Skeletal muscle tissue (tissue), 4 donors: ENCODE data around the gene FAM120AOS. TPM values are rescaled to one million over a fixed set of nuclear protein-coding genes. Genes with fewer than 3 reads are reported as not detected.

Source experiments
- H3K27ac ChIP-seq: one replicate; pipeline ENCODE4 v1.7.0; 2013; ENCODE audit warnings: mild to moderate bottlenecking, low read depth, low read length, inconsistent platforms
- H3K27me3 ChIP-seq, 3 donors: one replicate each; pipeline ENCODE4 v1.7.0; 2013; ENCODE audit warnings: low read length in 3 of 3; ENCODE audit not compliant: control insufficient read depth in 3 of 3, insufficient read depth in 3 of 3
- H3K36me3 ChIP-seq, 3 donors: one replicate each; pipeline ENCODE4 v1.7.0; 2013; ENCODE audit warnings: low read length in 3 of 3; ENCODE audit not compliant: control insufficient read depth in 3 of 3, insufficient read depth in 3 of 3
- H3K4me1 ChIP-seq, 3 donors: one replicate each; pipeline ENCODE4 v1.7.0; 2013; ENCODE audit warnings: low read length in 3 of 3, mild to moderate bottlenecking in 3 of 3; ENCODE audit not compliant: control insufficient read depth in 3 of 3, insufficient read depth in 3 of 3
- H3K4me3 ChIP-seq, 3 donors: one replicate each; pipeline ENCODE4 v1.7.0; 2013; ENCODE audit warnings: low read length in 3 of 3
- H3K9ac ChIP-seq, 3 donors: one replicate each; pipeline ENCODE4 v1.7.0; 2013; ENCODE audit warnings: low read length in 3 of 3, mild to moderate bottlenecking in 3 of 3, moderate library complexity in 2 of 3, low read depth in 1 of 3
- H3K9me3 ChIP-seq, 3 donors: one replicate each; pipeline ENCODE4 v1.7.0; 2013; ENCODE audit warnings: low read length in 3 of 3; ENCODE audit not compliant: control insufficient read depth in 3 of 3
- total RNA-seq: library from RNA; depleted of rRNA; stranded (reverse); fragments of >200 nt; gene quantifications from one replicate; pipeline ENCODE4 v1.2.3, GENCODE V29; 2014
- donor health status: Osteomylitis.

Gene FAM120AOS
- 24.5 TPM for total RNA-seq

- H3K27me3 ChIP-seq = no peaks in the 10 kb centered on the region
- H3K4me3 ChIP-seq = peak within 1 kb of the TSS; percentile 87 to 94 (median 91)
- peak within 1 kb of the TSS; percentile 74 to 95 (median 93) for H3K9ac ChIP-seq
- no peaks in the 10 kb centered on the region for H3K9me3 ChIP-seq
- H3K36me3 ChIP-seq = peaks cover under 1 to 7% (median 4%) of the 10 kb centered on the region in 3 donors
- H3K27ac ChIP-seq = peak within 1 kb of the TSS; percentile 83
- peaks cover 14 to 46% (median 37%) of the 10 kb centered on the region in 3 donors for H3K4me1 ChIP-seq
Measured at GRCh38 chr9:93453047-93453914, at the start of gene FAM120AOS. FAM120AOS (minus strand) TSS chr9:93453581; CDS start chr9:93452709, 872 bp downstream.

GRCh38 chr9:93501406-93501805 is 48.0 kb upstream of the FAM120AOS start:
- Histone ChIP-seq H3K4me1 (peaks cover 0 to 21% (median 11%) of the 10 kb centered on the region in 3 donors), H3K27me3 (no peaks in the 10 kb centered on the region), H3K9ac (peak overlapping the region in 1 of 3 donors; percentile 2), H3K27ac (peak overlapping the region; percentile 48), H3K9me3 (no peaks in the 10 kb centered on the region), H3K36me3 (peaks cover 16 to 34% (median 24%) of the 10 kb centered on the region in 3 donors), H3K4me3 (peak overlapping the region; percentile 40 to 61 (median 41))

DNA sequence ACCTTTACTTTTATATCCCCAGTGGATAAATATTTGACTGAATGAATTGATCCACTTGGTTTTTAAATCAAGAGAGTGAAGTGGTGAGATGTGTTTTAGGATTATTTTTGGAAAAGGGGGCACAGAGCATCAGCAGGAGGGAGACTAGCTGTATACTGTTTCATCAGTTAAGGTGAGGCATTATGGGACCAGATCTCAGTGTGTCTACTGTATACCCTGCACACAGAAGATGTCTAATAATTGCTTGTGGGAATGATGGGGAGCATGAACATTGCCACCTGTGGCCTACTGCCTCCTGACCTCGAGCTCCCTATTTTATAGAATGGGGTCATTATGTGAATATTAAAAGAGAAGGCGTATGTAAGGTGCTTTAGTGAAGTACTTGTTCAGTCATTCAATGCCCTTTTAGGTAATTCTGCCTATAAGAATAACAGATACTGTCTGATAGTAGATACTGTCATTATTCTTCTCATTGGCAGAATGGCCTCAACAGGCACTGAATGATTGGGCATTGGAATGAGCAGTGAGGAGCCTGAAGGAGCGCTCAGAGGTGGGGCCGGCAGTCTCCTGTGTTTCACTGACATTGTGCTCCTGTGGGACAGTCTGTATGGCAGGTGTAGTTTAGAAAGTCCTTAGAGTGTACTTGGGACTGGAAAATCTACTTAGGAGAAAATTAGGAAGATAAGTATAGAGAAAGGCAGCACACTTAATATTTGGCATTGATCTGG is 47.4 kb upstream of the FAM120AOS start:
- Histone ChIP-seq H3K27me3 (no peaks in the 10 kb centered on the region), H3K36me3 (peaks cover 16 to 34% (median 24%) of the 10 kb centered on the region in 3 donors), H3K9ac (peak overlapping the region in 2 of 3 donors; percentile 2 to 18), H3K4me1 (peaks cover 0 to 21% (median 9%) of the 10 kb centered on the region in 3 donors), H3K9me3 (no peaks in the 10 kb centered on the region), H3K4me3 (peak overlapping the region; percentile 40 to 61 (median 41)), H3K27ac (peak overlapping the region; percentile 48)

DNA sequence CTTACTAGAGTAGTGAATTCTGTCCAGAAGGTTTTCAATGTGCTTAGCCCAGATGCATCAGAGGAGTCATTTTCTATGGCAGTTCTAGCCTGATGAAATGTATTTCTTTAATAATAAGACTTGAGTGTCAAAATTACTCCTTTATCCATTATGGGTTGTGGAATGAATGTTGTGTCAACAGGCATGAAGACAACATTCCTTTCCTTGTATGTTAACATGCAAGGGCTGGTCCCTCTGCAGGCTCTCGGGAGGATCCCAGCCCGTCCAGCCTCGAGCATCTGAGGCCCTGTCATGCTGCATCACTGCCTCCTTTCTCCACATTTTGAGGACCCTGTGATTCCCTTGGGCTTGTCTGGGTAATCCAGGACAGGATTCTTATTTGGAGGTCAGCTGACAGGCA is 42.9 kb upstream of the FAM120AOS start:
- Histone ChIP-seq H3K9ac (no peak overlapping the region), H3K4me1 (peaks cover 9 to 23% (median 17%) of the 10 kb centered on the region in 3 donors), H3K9me3 (no peaks in the 10 kb centered on the region), H3K27me3 (no peaks in the 10 kb centered on the region), H3K27ac (no peak overlapping the region), H3K36me3 (peaks cover 24 to 37% (median 34%) of the 10 kb centered on the region in 3 donors), H3K4me3 (no peak overlapping the region)

- H3K36me3 ChIP-seq = peaks cover 22 to 38% (median 30%) of the 10 kb centered on the region in 3 donors
- H3K9ac ChIP-seq = no peak overlapping the region
- H3K9me3 ChIP-seq = no peaks in the 10 kb centered on the region
- peaks cover 9 to 17% (median 9%) of the 10 kb centered on the region in 3 donors for H3K4me1 ChIP-seq
- H3K27me3 ChIP-seq = no peaks in the 10 kb centered on the region
- H3K4me3 ChIP-seq = no peak overlapping the region
- H3K27ac ChIP-seq = no peak overlapping the region
Measured at GRCh38 chr9:93493949-93494348, 40.6 kb upstream of the FAM120AOS start.

- H3K4me1 ChIP-seq = peaks cover 9 to 17% (median 9%) of the 10 kb centered on the region in 3 donors
- H3K4me3 ChIP-seq = no peak overlapping the region
- peaks cover 13 to 25% (median 13%) of the 10 kb centered on the region in 3 donors for H3K36me3 ChIP-seq
- no peak overlapping the region for H3K27ac ChIP-seq
- no peaks in the 10 kb centered on the region for H3K9me3 ChIP-seq
- no peak overlapping the region for H3K9ac ChIP-seq
- no peaks in the 10 kb centered on the region for H3K27me3 ChIP-seq
Measured at GRCh38 chr9:93492327-93492726, 38.9 kb upstream of the FAM120AOS start.

GRCh38 chr9:93491593-93492232 is 38.3 kb upstream of the FAM120AOS start:
- no peaks in the 10 kb centered on the region for H3K27me3 ChIP-seq
- H3K36me3 ChIP-seq = peaks cover 9 to 21% (median 11%) of the 10 kb centered on the region in 3 donors
- H3K4me3 ChIP-seq = no peak overlapping the region
- no peak overlapping the region for H3K9ac ChIP-seq
- no peak overlapping the region for H3K27ac ChIP-seq
- peaks cover 9 to 17% (median 11%) of the 10 kb centered on the region in 3 donors for H3K4me1 ChIP-seq
- H3K9me3 ChIP-seq = no peaks in the 10 kb centered on the region

- Histone ChIP-seq H3K4me1 (peaks cover 11 to 19% (median 17%) of the 10 kb centered on the region in 3 donors), H3K9me3 (no peaks in the 10 kb centered on the region), H3K4me3 (no peak overlapping the region), H3K9ac (no peak overlapping the region), H3K27ac (no peak overlapping the region), H3K27me3 (no peaks in the 10 kb centered on the region), H3K36me3 (peaks cover 0 to 20% (median 9%) of the 10 kb centered on the region in 3 donors)
Measured at GRCh38 chr9:93488244-93488643, 34.9 kb upstream of the FAM120AOS start.

DNA sequence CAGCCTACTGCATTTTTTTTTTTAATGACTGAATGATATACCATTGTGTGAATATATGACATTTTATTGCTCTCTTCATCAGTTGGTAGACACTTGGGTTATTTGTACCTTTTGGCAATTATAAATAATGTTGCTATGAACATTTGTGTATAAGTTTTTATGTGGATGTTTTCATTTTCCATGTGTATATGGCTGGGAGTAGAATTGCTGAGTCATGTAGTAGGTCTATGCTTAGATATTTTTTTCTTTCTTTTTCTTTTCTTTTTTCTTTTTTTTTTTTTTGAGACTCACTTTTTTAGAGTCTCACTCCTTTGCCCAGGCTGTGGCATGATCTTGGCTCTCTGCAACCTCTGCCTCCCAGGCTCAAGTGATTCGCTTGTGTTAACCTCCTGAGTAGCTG is 32.9 kb upstream of the FAM120AOS start:
- no peak overlapping the region for H3K27ac ChIP-seq
- no peak overlapping the region for H3K9ac ChIP-seq
- peaks cover 4 to 10% (median 9%) of the 10 kb centered on the region in 3 donors for H3K4me1 ChIP-seq
- peaks cover 0 to 20% (median 9%) of the 10 kb centered on the region in 3 donors for H3K36me3 ChIP-seq
- H3K27me3 ChIP-seq = no peaks in the 10 kb centered on the region
- no peaks in the 10 kb centered on the region for H3K9me3 ChIP-seq
- no peak overlapping the region for H3K4me3 ChIP-seq
